Measurements from ENCODE around the gene UMPS. TPM values are rescaled to one million over a fixed set of nuclear protein-coding genes. Genes with fewer than 3 reads are reported as not detected.

UMPS gene
- polyA plus RNA-seq, 1 of the 3 experiments (the other 2 are of a cell fraction), result 25.1 TPM

GRCh38 chr3:124714223-124714853 is 15.9 kb upstream of the UMPS start:
- Histone ChIP-seq H3K4me1 (ENCODE audit: control insufficient read depth in 1 of 2, insufficient read depth in 2 of 2, low read depth in 1 of 2, low read length in 1 of 2) (no peaks in the 10 kb centered on the region), H3F3A (replicated peaks; ENCODE audit: insufficient read depth) (peaks cover 6% of the 10 kb centered on the region), H3K9ac (no peak overlapping the region), H3K36me3 (replicated peaks in 1 of 2; ENCODE audit: control insufficient read depth in 1 of 2, insufficient read depth in 2 of 2, low read length in 1 of 2) (peaks cover 4 to 11% of the 10 kb centered on the region in 2 experiments), H2AFZ (ENCODE audit: low read depth) (no peak overlapping the region), H3K79me2 (ENCODE audit: insufficient read depth) (no peaks in the 10 kb centered on the region), H3K27me3 (ENCODE audit: insufficient read depth) (no peaks in the 10 kb centered on the region), H3K9me3 (no peaks in the 10 kb centered on the region), H3K9me2 (no peaks in the 10 kb centered on the region), H4K20me1 (ENCODE audit: insufficient read depth) (no peaks in the 10 kb centered on the region), H3K4me2 (no peak overlapping the region), H3K4me3 (ENCODE audit: low read depth in 2 of 2, low read length in 1 of 2) (no peak overlapping the region), H3K27ac (ENCODE audit: low read depth in 2 of 2, low read length in 1 of 2) (no peak overlapping the region)
- CTCF ChIA-PET, result interaction anchor here (1.4 kb wide), 1 partner anchor 155 kb away, joined by 3 read pairs; no protein-coding TSS in a partner anchor
- 69% methylated on average over 11 of the region's 11 CpGs for WGBS (ENCODE audit: low lambda C conversion rate)
- DNase-seq, result no peak
- no peak for TF ChIP-seq NRF1 (IDR thresholded peaks at IDR 0.05; ENCODE audit: low read depth, low read length)
- TF ChIP-seq ZBTB33 (IDR thresholded peaks at IDR 0.05; ENCODE audit: borderline replicate concordance, low read depth), result no peak
- POLR2A ChIA-PET, result no interaction called here

- no peaks in the 10 kb centered on the region for H3K27me3 ChIP-seq (ENCODE audit: insufficient read depth)
- H3K79me2 ChIP-seq (ENCODE audit: insufficient read depth), result no peaks in the 10 kb centered on the region
- no peaks in the 10 kb centered on the region; a peak in 1 of 4 replicates for H3K4me1 ChIP-seq (ENCODE audit: control insufficient read depth in 1 of 2, insufficient read depth in 2 of 2, low read depth in 1 of 2, low read length in 1 of 2)
- no peak overlapping the region for H3K9ac ChIP-seq
- H3K9me2 ChIP-seq, result no peaks in the 10 kb centered on the region
- peaks cover 3 to 20% of the 10 kb centered on the region in 2 experiments for H3K36me3 ChIP-seq (replicated peaks in 1 of 2; ENCODE audit: control insufficient read depth in 1 of 2, insufficient read depth in 2 of 2, low read length in 1 of 2)
- no peaks in the 10 kb centered on the region for H4K20me1 ChIP-seq (ENCODE audit: insufficient read depth)
- no peak overlapping the region for H3K4me3 ChIP-seq (ENCODE audit: low read depth in 2 of 2, low read length in 1 of 2)
- H3F3A ChIP-seq (replicated peaks; ENCODE audit: insufficient read depth), result no peaks in the 10 kb centered on the region
- DNase-seq, result no peak
- H3K9me3 ChIP-seq, result no peaks in the 10 kb centered on the region
- H3K27ac ChIP-seq (ENCODE audit: low read depth in 2 of 2, low read length in 1 of 2), result no peak overlapping the region
- TF ChIP-seq ELF1 (IDR thresholded peaks at IDR 0.05), result no peak
- TF ChIP-seq GATA2 (CRISPR knock-in tag; IDR thresholded peaks at IDR 0.05), result no peak
- TF ChIP-seq TAF1 (IDR thresholded peaks at IDR 0.05; ENCODE audit: borderline replicate concordance, low read depth, low read length), result no peak
- no peak for TF ChIP-seq MEF2A (IDR thresholded peaks at IDR 0.05; ENCODE audit: borderline replicate concordance, low read depth)
- no peak for TF ChIP-seq SIN3A (IDR thresholded peaks at IDR 0.05; ENCODE audit: borderline replicate concordance, low read depth, low read length)
- no peak for TF ChIP-seq EP300 (IDR thresholded peaks at IDR 0.05; ENCODE audit: borderline replicate concordance in 1 of 2, low read depth in 1 of 2, low read length in 1 of 2)
- no peak for TF ChIP-seq RFX5 (IDR thresholded peaks at IDR 0.05; ENCODE audit: low read length)
- no peak for TF ChIP-seq USF2 (IDR thresholded peaks at IDR 0.05; ENCODE audit: borderline replicate concordance, low read depth, low read length)
- TF ChIP-seq YY1 (IDR thresholded peaks at IDR 0.05; ENCODE audit: low read depth), result no peak
- TF ChIP-seq ZBTB33 (IDR thresholded peaks at IDR 0.05; ENCODE audit: borderline replicate concordance, low read depth), result no peak
- TF ChIP-seq GABPA (IDR thresholded peaks at IDR 0.05; ENCODE audit: low read depth), result no peak
- no peak for TF ChIP-seq EZH2phosphoT487 (IDR thresholded peaks at IDR 0.05; ENCODE audit: borderline replicate concordance, low read depth)
- TF ChIP-seq FOXJ3 (CRISPR knock-in tag; IDR thresholded peaks at IDR 0.05), result no peak
- TF ChIP-seq IRF3 (IDR thresholded peaks at IDR 0.05; ENCODE audit: low read depth, low read length), result no peak
- TF ChIP-seq RCOR1 (IDR thresholded peaks at IDR 0.05; ENCODE audit: low read length), result no peak
- no peak for TF ChIP-seq FOXM1 (IDR thresholded peaks at IDR 0.05; ENCODE audit: low read depth)
- TF ChIP-seq SMC3 (IDR thresholded peaks at IDR 0.05; ENCODE audit: low read depth, low read length), result no peak
- no peak for TF ChIP-seq PBX3 (IDR thresholded peaks at IDR 0.05)
- no peak for TF ChIP-seq MAX (IDR thresholded peaks at IDR 0.05; ENCODE audit: low read depth)
- H3K4me2 ChIP-seq, result no peak overlapping the region
- H2AFZ ChIP-seq (ENCODE audit: low read depth), result no peak overlapping the region
- ChIA-PET CTCF (interaction anchor here (0.5 to 2.7 kb wide), 4 partner anchors 34 to 255 kb away, joined by 3 to 11 read pairs (median 5); no protein-coding TSS in a partner anchor), POLR2A (no interaction called here)
- WGBS (ENCODE audit: low lambda C conversion rate), result 86% methylated on average over 2 of the region's 2 CpGs
Measured at GRCh38 chr3:124722589-124722988, 7.7 kb upstream of the UMPS start.
